ENCODE measurements around the gene CTIF.

CTIF gene

GRCh38 chr18:48794251-48794970 lies 255.6 kb downstream of the CTIF start:
- no peak for DNase-seq

- DNase-seq, result no peak
Measured at GRCh38 chr18:48795696-48796095, 256.9 kb downstream of the CTIF start.

- no peak for DNase-seq
Measured at GRCh38 chr18:48796491-48797205, 257.8 kb downstream of the CTIF start.

GRCh38 chr18:48797841-48798255 lies 259.0 kb downstream of the CTIF start:
- no peak for DNase-seq

- no peak for DNase-seq
Measured at GRCh38 chr18:48798334-48799245, 259.8 kb downstream of the CTIF start.

GRCh38 chr18:48799724-48800315 lies 261.0 kb downstream of the CTIF start:
- DNase-seq, result no peak

- no peak for DNase-seq
Measured at GRCh38 chr18:48800466-48800865, 261.6 kb downstream of the CTIF start.

- DNase-seq, result no peak
Measured at GRCh38 chr18:48800876-48801727, 262.3 kb downstream of the CTIF start.

- no peak for DNase-seq
Measured at GRCh38 chr18:48801728-48802542, 263.1 kb downstream of the CTIF start.

GRCh38 chr18:48802543-48803290 lies 263.9 kb downstream of the CTIF start:
- no peak for DNase-seq

GRCh38 chr18:48803518-48803917 lies 264.7 kb downstream of the CTIF start:
- DNase-seq, result no peak

GRCh38 chr18:48803951-48804855 lies 265.4 kb downstream of the CTIF start:
- DNase-seq, result no peak

GRCh38 chr18:48804856-48805610 lies 266.2 kb downstream of the CTIF start:
- no peak for DNase-seq

- no peak for DNase-seq
Measured at GRCh38 chr18:48805826-48806535, 267.1 kb downstream of the CTIF start.

GRCh38 chr18:48806551-48807261 lies 267.9 kb downstream of the CTIF start:
- DNase-seq, result no peak

- DNase-seq, result no peak
Measured at GRCh38 chr18:48808476-48808875, 269.6 kb downstream of the CTIF start.

GRCh38 chr18:48809365-48809764 lies 270.5 kb downstream of the CTIF start:
- no peak for DNase-seq
